ENCODE data around the gene HIVEP3.

The HIVEP3 gene

GRCh38 chr1:41657679-41658295 is 260.9 kb downstream of the HIVEP3 start:
- no peak for TF ChIP-seq CTCF (IDR thresholded peaks at IDR 0.05; ENCODE audit: low read depth, low read length)
- H3K4me3 ChIP-seq (ENCODE audit: low read depth, low read length), result no peak overlapping the region

- H3K4me3 ChIP-seq (ENCODE audit: low read depth, low read length), result no peak overlapping the region
- no peak for TF ChIP-seq CTCF (IDR thresholded peaks at IDR 0.05; ENCODE audit: low read depth, low read length)
These were observed 261.8 kb downstream of the HIVEP3 start for GRCh38 chr1:41656825-41657500.

GRCh38 chr1:41656068-41656467 is 262.7 kb downstream of the HIVEP3 start:
- H3K4me3 ChIP-seq (ENCODE audit: low read depth, low read length), result no peak overlapping the region
- no peak for TF ChIP-seq CTCF (IDR thresholded peaks at IDR 0.05; ENCODE audit: low read depth, low read length)

GRCh38 chr1:41655632-41656031 is 263.1 kb downstream of the HIVEP3 start:
- H3K4me3 ChIP-seq (ENCODE audit: low read depth, low read length), result no peak overlapping the region
- no peak for TF ChIP-seq CTCF (IDR thresholded peaks at IDR 0.05; ENCODE audit: low read depth, low read length)

GRCh38 chr1:41653574-41653973 is 265.1 kb downstream of the HIVEP3 start:
- H3K4me3 ChIP-seq (ENCODE audit: low read depth, low read length), result no peak overlapping the region
- no peak for TF ChIP-seq CTCF (IDR thresholded peaks at IDR 0.05; ENCODE audit: low read depth, low read length)

GRCh38 chr1:41652384-41653265 is 266.1 kb downstream of the HIVEP3 start:
- no peak overlapping the region for H3K4me3 ChIP-seq (ENCODE audit: low read depth, low read length)
- no peak for TF ChIP-seq CTCF (IDR thresholded peaks at IDR 0.05; ENCODE audit: low read depth, low read length)

Data from WI38 (cell line).